ENCODE data around the gene FNDC8. TPM values are rescaled to one million over a fixed set of nuclear protein-coding genes. Genes with fewer than 3 reads are reported as not detected.
A peak's percentile ranks its signal among the peaks of the same experiment; 100 is the strongest.

Gene FNDC8
- total RNA-seq, 1 experiment from 2014 or later, result not detected

DNA sequence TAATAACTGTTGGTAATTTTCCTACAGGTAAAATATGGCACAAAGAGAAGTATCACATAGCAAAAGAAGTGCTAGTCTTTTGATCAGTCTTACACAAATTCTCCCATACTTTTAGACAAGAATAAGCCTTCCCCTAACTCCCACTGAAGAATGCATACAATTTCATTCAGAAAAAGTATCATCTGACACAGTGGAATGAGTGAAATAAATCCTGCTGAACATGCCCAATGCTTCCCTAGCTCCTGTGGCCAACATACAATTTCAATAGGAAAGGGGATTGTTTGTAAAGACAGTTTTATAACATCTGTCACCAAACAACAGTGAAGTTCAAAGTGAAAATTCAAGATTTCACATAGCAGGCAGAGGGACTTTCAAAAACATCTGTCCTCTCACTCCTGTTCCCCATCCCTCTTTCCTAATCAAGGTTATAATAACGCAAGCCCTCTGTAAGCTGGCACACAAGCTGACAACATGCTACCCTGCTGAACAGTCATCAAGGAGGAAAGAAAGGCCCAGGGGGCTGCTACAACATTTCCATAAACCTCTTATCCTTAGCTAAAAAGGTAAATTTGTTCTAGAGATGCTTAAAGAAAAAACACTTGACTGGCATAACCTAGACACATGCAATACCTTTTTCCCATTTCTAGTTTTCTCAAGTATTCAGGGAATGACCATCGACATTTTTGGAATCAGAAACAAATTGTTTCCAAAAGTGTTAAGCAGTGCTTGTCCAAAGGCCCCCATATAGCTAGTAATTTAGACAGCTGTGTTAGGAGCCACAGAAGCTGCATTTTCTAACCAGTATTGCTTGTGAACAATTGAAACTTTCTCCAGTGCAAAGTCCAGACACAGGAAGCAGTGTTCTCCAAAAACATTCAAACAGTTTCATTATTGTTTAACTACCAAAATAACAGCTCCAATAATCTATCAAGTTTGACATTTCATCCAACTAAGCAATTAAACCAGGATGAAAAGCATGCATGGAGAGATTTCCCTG lies 46.4 kb upstream of the FNDC8 start (continued):
- TF ChIP-seq FOXK1 (CRISPR knock-in tag; IDR thresholded peaks at IDR 0.05), result no peak
- no peak for TF ChIP-seq ZNF121 (CRISPR knock-in tag; IDR thresholded peaks at IDR 0.05)
- TF ChIP-seq PRRX2 (CRISPR knock-in tag; IDR thresholded peaks at IDR 0.05), result no peak
- no peak for TF ChIP-seq SP1 (CRISPR knock-in tag; conservative IDR thresholded peaks at IDR 0.05)

DNA sequence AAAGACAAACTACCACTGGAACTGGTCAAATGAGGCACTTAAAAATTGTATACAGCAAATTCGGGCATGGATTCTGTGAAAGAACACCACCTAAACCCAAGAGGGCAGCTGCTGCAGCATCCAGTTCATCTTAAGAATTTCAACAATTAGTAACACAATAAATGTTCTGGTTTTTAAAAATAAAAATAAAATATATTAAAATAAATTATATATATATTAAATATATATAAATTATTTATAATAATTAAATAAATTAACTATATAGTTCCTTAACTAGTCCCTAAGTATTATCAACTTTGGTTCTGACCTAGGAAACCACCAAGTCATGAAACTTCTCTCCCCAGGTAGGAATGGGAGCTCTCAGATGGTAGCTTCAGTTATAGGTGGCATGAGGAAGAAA lies 44.5 kb upstream of the FNDC8 start:
- Mint-ChIP-seq H3K4me1 (peaks cover 26% of the 10 kb centered on the region), H3K36me3 (no peaks in the 10 kb centered on the region), H3K9me3 (no peaks in the 10 kb centered on the region), H3K27me3 (ENCODE audit: low read depth) (no peaks in the 10 kb centered on the region), H3K27ac (no peak overlapping the region), H3K4me3 (no peak overlapping the region)
- ChIA-PET CTCF (interaction anchor here (1.1 kb wide), 1 partner anchor 12 kb away, joined by 4 read pairs; no protein-coding TSS in a partner anchor), POLR2A (no interaction called here)
- ATAC-seq, result no peak
- no peak for DNase-seq (ENCODE audit: low spot score)
- TF ChIP-seq HMGA2 (CRISPR knock-in tag; IDR thresholded peaks at IDR 0.05), result peak; percentile 93
- TF ChIP-seq, protein P1, sequence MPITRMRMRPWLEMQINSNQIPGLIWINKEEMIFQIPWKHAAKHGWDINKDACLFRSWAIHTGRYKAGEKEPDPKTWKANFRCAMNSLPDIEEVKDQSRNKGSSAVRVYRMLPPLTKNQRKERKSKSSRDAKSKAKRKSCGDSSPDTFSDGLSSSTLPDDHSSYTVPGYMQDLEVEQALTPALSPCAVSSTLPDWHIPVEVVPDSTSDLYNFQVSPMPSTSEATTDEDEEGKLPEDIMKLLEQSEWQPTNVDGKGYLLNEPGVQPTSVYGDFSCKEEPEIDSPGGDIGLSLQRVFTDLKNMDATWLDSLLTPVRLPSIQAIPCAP (CRISPR knock-in tag; IDR thresholded peaks at IDR 0.05), result no peak

DNA sequence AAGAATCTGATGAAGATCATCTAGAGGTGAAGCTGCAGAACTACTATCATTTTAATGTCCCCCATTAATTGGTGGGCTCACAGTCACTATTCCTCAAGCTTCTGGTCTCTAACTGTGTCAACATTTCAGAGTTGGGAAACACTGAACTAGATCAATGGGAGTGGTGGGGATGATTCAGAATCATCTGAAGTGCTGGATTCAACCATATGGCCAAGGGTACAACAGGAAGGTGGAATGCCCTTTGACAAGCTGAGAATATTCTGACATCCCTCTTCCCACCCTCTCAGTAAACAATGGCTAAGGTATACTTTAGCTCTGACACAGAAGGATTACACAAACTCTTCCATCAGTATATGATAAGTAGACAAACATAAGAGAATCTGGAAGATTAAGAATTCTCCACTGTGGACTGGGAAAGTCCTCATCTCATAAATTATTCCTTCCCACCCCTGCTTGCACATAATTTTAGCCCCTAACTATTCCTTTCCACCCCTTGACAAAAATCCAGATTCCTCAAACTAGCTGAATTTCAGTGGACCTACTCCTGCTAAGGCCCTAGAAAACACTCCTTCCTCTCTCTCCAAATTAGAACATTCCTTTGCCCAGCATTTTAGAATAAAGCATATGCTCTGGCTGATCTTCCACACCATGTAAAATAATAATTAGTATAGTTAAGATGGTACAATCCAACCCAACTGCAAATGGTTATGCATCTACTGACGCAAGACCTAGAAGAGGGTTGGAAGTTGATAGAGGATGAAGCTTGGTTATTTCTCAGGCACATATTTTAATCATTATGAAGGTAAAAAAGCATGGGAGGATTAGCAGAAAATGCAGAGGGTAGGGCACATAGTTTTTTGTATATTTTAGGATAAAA lies 41.6 kb upstream of the FNDC8 start:
- ChIA-PET CTCF (interaction anchor here (0.8 to 2.2 kb wide), 2 partner anchors 10 to 668 kb away, joined by 3 to 7 read pairs; no protein-coding TSS in a partner anchor), POLR2A (no interaction called here)
- Mint-ChIP-seq H3K27me3 (ENCODE audit: low read depth) (no peaks in the 10 kb centered on the region), H3K4me1 (peaks cover 44% of the 10 kb centered on the region), H3K27ac (peak overlapping the region; percentile 8; the same call in 1 of the 2 replicates), H3K4me3 (no peak overlapping the region), H3K9me3 (no peaks in the 10 kb centered on the region), H3K36me3 (no peaks in the 10 kb centered on the region)
- ATAC-seq, result no peak
- TF ChIP-seq, protein P2, sequence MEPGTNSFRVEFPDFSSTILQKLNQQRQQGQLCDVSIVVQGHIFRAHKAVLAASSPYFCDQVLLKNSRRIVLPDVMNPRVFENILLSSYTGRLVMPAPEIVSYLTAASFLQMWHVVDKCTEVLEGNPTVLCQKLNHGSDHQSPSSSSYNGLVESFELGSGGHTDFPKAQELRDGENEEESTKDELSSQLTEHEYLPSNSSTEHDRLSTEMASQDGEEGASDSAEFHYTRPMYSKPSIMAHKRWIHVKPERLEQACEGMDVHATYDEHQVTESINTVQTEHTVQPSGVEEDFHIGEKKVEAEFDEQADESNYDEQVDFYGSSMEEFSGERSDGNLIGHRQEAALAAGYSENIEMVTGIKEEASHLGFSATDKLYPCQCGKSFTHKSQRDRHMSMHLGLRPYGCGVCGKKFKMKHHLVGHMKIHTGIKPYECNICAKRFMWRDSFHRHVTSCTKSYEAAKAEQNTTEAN (CRISPR knock-in tag; IDR thresholded peaks at IDR 0.05), result no peak
- TF ChIP-seq TP53 (CRISPR knock-in tag; IDR thresholded peaks at IDR 0.05) (no peak), ZNF423 (CRISPR knock-in tag; IDR thresholded peaks at IDR 0.05) (no peak), ZNF138 (CRISPR knock-in tag; conservative IDR thresholded peaks at IDR 0.05) (no peak), GABPB1 (CRISPR knock-in tag; IDR thresholded peaks at IDR 0.05) (peak; percentile 29; the same call in 1 of the 2 replicates), ZBTB21 (CRISPR knock-in tag; IDR thresholded peaks at IDR 0.05; ENCODE audit: borderline replicate concordance) (no peak)
- DNase-seq (ENCODE audit: low spot score), result no peak

DNA sequence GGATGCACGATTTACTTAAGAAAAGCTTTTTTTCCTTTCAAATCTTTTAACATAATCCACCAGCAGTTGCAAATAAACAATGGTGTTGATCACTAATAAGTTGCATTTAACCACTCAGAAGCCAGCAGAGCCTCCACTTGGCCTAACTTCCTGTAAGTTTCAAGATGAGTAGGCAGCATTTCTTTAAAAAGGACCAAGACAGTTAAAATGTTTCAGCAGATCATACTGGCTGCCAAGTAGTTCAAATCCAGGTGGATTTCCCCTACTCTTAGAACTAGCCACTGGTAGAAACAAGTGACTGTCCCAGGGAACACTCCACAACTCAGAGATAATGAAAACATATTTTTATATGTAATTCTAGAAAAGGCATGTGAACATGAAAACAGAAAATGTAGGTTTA lies 40.9 kb upstream of the FNDC8 start:
- Mint-ChIP-seq H3K4me1 (peaks cover 48% of the 10 kb centered on the region), H3K27ac (peak overlapping the region; percentile 8; the same call in 1 of the 2 replicates), H3K27me3 (ENCODE audit: low read depth) (no peaks in the 10 kb centered on the region), H3K36me3 (no peaks in the 10 kb centered on the region), H3K9me3 (no peaks in the 10 kb centered on the region), H3K4me3 (no peak overlapping the region)
- ChIA-PET CTCF (interaction anchor here (0.8 to 2.2 kb wide), 3 partner anchors 9 to 667 kb away, joined by 3 to 7 read pairs (median 5); partner anchors contain the start of gene RFFL), POLR2A (no interaction called here)
- no peak for DNase-seq (ENCODE audit: low spot score)
- ATAC-seq, result no peak
- TF ChIP-seq ETV6 (CRISPR knock-in tag; IDR thresholded peaks at IDR 0.05), result no peak
- no peak for TF ChIP-seq FOXP1 (CRISPR knock-in tag; IDR thresholded peaks at IDR 0.05; ENCODE audit: borderline replicate concordance)
- TF ChIP-seq NFYB (CRISPR knock-in tag; conservative IDR thresholded peaks at IDR 0.05; ENCODE audit: low read depth), result no peak
- no peak for TF ChIP-seq GRHL2 (CRISPR knock-in tag; IDR thresholded peaks at IDR 0.05; ENCODE audit: insufficient replicate concordance, severe bottlenecking)
- TF ChIP-seq, protein P3, sequence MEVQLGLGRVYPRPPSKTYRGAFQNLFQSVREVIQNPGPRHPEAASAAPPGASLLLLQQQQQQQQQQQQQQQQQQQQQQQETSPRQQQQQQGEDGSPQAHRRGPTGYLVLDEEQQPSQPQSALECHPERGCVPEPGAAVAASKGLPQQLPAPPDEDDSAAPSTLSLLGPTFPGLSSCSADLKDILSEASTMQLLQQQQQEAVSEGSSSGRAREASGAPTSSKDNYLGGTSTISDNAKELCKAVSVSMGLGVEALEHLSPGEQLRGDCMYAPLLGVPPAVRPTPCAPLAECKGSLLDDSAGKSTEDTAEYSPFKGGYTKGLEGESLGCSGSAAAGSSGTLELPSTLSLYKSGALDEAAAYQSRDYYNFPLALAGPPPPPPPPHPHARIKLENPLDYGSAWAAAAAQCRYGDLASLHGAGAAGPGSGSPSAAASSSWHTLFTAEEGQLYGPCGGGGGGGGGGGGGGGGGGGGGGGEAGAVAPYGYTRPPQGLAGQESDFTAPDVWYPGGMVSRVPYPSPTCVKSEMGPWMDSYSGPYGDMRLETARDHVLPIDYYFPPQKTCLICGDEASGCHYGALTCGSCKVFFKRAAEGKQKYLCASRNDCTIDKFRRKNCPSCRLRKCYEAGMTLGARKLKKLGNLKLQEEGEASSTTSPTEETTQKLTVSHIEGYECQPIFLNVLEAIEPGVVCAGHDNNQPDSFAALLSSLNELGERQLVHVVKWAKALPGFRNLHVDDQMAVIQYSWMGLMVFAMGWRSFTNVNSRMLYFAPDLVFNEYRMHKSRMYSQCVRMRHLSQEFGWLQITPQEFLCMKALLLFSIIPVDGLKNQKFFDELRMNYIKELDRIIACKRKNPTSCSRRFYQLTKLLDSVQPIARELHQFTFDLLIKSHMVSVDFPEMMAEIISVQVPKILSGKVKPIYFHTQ (CRISPR knock-in tag; IDR thresholded peaks at IDR 0.05), result no peak
- TF ChIP-seq SMAD3 (CRISPR knock-in tag; IDR thresholded peaks at IDR 0.05; ENCODE audit: borderline replicate concordance), result no peak
- TF ChIP-seq ZNF671 (CRISPR knock-in tag; IDR thresholded peaks at IDR 0.05), result no peak
- TF ChIP-seq, protein P4, sequence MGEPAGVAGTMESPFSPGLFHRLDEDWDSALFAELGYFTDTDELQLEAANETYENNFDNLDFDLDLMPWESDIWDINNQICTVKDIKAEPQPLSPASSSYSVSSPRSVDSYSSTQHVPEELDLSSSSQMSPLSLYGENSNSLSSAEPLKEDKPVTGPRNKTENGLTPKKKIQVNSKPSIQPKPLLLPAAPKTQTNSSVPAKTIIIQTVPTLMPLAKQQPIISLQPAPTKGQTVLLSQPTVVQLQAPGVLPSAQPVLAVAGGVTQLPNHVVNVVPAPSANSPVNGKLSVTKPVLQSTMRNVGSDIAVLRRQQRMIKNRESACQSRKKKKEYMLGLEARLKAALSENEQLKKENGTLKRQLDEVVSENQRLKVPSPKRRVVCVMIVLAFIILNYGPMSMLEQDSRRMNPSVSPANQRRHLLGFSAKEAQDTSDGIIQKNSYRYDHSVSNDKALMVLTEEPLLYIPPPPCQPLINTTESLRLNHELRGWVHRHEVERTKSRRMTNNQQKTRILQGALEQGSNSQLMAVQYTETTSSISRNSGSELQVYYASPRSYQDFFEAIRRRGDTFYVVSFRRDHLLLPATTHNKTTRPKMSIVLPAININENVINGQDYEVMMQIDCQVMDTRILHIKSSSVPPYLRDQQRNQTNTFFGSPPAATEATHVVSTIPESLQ (CRISPR knock-in tag; IDR thresholded peaks at IDR 0.05), result no peak
